ENCODE measurements around the gene TSC22D2. TPM values are rescaled to one million over a fixed set of nuclear protein-coding genes. Genes with fewer than 3 reads are reported as not detected.

TSC22D2 gene
- total and polyA plus RNA-seq, 10 of the 15 experiments (the other 5 are each of a cell fraction or from before 2014, with no cell fraction given), result 7.4 to 19.4 (median 10.9) TPM

DNA sequence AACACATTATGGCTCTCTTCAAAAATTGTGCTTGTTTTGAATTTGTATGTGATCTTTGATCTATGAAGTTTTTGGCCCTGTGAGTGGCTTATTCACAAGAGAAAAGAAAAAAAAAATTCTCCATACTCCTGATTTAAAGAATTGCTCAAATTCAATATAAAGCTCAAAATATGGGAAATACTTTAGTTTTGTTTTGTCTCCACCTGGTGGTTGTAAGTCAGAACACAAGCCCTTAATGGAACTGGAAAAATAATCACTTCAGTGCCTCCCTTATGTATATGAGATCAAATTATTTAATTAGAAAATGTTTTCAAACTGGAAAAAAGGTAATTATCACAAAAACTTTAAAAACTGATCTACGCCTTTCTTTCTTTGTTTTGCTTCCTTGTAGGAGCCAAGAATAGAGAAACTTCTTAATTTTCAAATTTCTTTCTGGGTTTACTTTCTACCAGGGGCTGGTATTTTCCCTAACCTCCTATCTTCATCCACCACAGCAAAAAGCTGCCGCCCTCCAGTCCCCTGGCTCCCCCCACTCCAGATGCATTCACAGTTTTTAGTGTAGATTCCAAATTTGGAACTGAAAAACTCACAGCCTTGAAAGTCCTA lies 87.6 kb downstream of the TSC22D2 start (continued):
- peak; percentile 53 to 72 (median 58) for TF ChIP-seq CTCF (IDR thresholded peaks at IDR 0.05 in 2 of 3, conservative IDR thresholded peaks at IDR 0.05 in 1 of 3; ENCODE audit: control insufficient read depth in 2 of 3, extremely low read depth in 1 of 3, insufficient read depth in 1 of 3, low read depth in 3 of 3, low read length in 3 of 3)
- no peak for TF ChIP-seq YBX1 (IDR thresholded peaks at IDR 0.05)
- no peak for TF ChIP-seq ELK1 (IDR thresholded peaks at IDR 0.05; ENCODE audit: low read depth, low read length)

DNA sequence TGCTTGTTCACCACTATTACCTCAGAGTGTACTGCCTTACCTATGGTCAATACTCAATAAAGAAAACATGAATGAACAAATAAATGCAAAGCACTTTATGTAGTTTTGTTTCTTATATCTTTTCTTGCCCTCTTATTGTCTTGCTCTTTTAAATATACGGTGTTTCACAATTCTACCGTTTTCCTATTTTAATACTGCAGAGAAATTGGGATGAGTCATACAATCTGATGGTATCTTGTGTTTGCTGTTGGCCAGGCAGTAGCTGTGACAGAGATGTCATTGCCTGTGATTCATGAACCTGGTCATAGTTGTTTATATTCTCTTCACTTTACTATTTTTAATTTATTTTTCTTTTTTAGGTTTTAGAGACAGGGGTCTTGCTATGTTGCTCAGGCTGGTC lies 89.9 kb downstream of the TSC22D2 start:
- SMC1A ChIA-PET (ENCODE audit: uncharacterized antibody, unreplicated experiment), result interaction anchor here (0.7 to 4.4 kb wide), 3 partner anchors 9 to 267 kb away, joined by 3 to 37 read pairs (median 3); no protein-coding TSS in a partner anchor
- H3K4me1 ChIP-seq (ENCODE audit: control insufficient read depth, insufficient read depth, low read length), result no peaks in the 10 kb centered on the region
- H3K4me3 ChIP-seq, result no peak overlapping the region
- no peaks in the 10 kb centered on the region for H3K36me3 ChIP-seq (ENCODE audit: control insufficient read depth in 2 of 2, insufficient read depth in 2 of 2, low read length in 1 of 2)
- RAD21 ChIA-PET (ENCODE audit: unreplicated experiment), result no interaction called here
- no peak overlapping the region for H3K27ac ChIP-seq (ENCODE audit: control insufficient read depth, insufficient read depth)
- H3K79me2 ChIP-seq (ENCODE audit: control insufficient read depth, insufficient read depth, low read length), result no peaks in the 10 kb centered on the region
- no TSS peak for BruUV-seq (replicated peaks)
- POLR2A ChIA-PET, result no interaction called here
- H3K27me3 ChIP-seq (replicated peaks in 1 of 2; ENCODE audit: control insufficient read depth in 2 of 2, insufficient read depth in 2 of 2, low read length in 1 of 2), result no peaks in the 10 kb centered on the region
- no peak for DNase-seq (ENCODE audit: low read depth, low spot score)
- no peaks in the 10 kb centered on the region for H4K20me1 ChIP-seq (ENCODE audit: control insufficient read depth, insufficient read depth)
- no peak overlapping the region for H3K9ac ChIP-seq (ENCODE audit: control insufficient read depth, insufficient read depth, low read length)
- H2AFZ ChIP-seq (ENCODE audit: control insufficient read depth, low read depth, low read length), result no peak overlapping the region
- in situ Hi-C loops (cut with MboI) (loop anchor here (5.0 kb wide), 2 partner anchors 206 to 271 kb away; no protein-coding TSS in a partner anchor), intact Hi-C loops (cut with micrococcal nuclease; ENCODE audit: unreplicated experiment) (loop anchor here (5.0 to 10.0 kb wide), 3 partner anchors 86 to 561 kb away; no protein-coding TSS in a partner anchor)
- CTCF ChIA-PET, result interaction anchor here (0.9 to 4.5 kb wide), 3 partner anchors 201 to 290 kb away, joined by 3 to 46 read pairs (median 3); no protein-coding TSS in a partner anchor
- peaks cover 8% of the 10 kb centered on the region; the same call in 2 of the 3 replicates for H3K9me3 ChIP-seq (replicated peaks; ENCODE audit: control insufficient read depth, insufficient read depth, low read length)
- ATAC-seq, result no peak
- WGBS (ENCODE audit: insufficient coverage, insufficient replicate concordance, low lambda C conversion rate, missing lambda C conversion rate), result 27% methylated on average over 2 of the region's 2 CpGs
- no peak overlapping the region for H3K4me2 ChIP-seq (ENCODE audit: control insufficient read depth, insufficient read depth)
- no peak for FAIRE-seq
- TF ChIP-seq MTA2 (IDR thresholded peaks at IDR 0.05; ENCODE audit: low read depth) (no peak), KLF5 (IDR thresholded peaks at IDR 0.05; ENCODE audit: partially characterized antibody) (no peak), SMAD5 (IDR thresholded peaks at IDR 0.05; ENCODE audit: low read depth) (no peak), ZNF384 (IDR thresholded peaks at IDR 0.05; ENCODE audit: borderline replicate concordance, low read depth, low read length) (no peak), PML (IDR thresholded peaks at IDR 0.05; ENCODE audit: low read length) (no peak), ZNF217 (IDR thresholded peaks at IDR 0.05) (no peak), HDGF (IDR thresholded peaks at IDR 0.05) (no peak), CBX5 (IDR thresholded peaks at IDR 0.05; ENCODE audit: low read depth) (no peak), RCOR1 (conservative IDR thresholded peaks at IDR 0.05; ENCODE audit: low read depth, low read length) (no peak), NR2C1 (IDR thresholded peaks at IDR 0.05) (no peak), YBX1 (IDR thresholded peaks at IDR 0.05) (no peak), ZZZ3 (IDR thresholded peaks at IDR 0.05; ENCODE audit: control insufficient read depth, insufficient read length, low read depth) (no peak), EZH2 (IDR thresholded peaks at IDR 0.05; ENCODE audit: borderline replicate concordance, control insufficient read depth, low read depth, low read length) (no peak), CEBPZ (IDR thresholded peaks at IDR 0.05; ENCODE audit: low read depth, low read length) (no peak), SRF (IDR thresholded peaks at IDR 0.05; ENCODE audit: low read depth in 2 of 2, low read length in 2 of 2) (no peak)

Data from GM12878 (cell line).